Ovary (tissue), 9 donors: ENCODE results near the gene MS4A14. TPM values are rescaled to one million over a fixed set of nuclear protein-coding genes. Genes with fewer than 3 reads are reported as not detected.

Experiments
- DNase-seq, 5 donors: peaks; one replicate each; pipeline ENCODE4 v3.0.0-alpha.2; 2019 to 2020
- H3K27ac ChIP-seq, 2 donors: fragments of 200-600 bp; one replicate each; pipeline versions ENCODE4 v1.5.1 to v1.8.0; 2019 to 2022
- H3K27me3 ChIP-seq: fragments of 200-600 bp; one replicate; pipeline ENCODE4 v1.8.0; 2022
- H3K36me3 ChIP-seq: fragments of 200-600 bp; sonication (generic); one replicate; pipeline ENCODE4 v1.5.1; 2019
- H3K4me1 ChIP-seq: one replicate; pipeline ENCODE4 v1.8.1; 2013; ENCODE audit warnings: mild to moderate bottlenecking, moderate library complexity; ENCODE audit not compliant: insufficient read depth
- H3K4me3 ChIP-seq: fragments of 200-600 bp; sonication (generic); one replicate; pipeline ENCODE4 v1.5.1; 2017
- H3K9me3 ChIP-seq, 2 donors: fragments of 200-600 bp in 1 of 2; sonication (generic) in 1 of 2; one replicate each; pipeline versions ENCODE4 v1.5.1 to v1.8.1; 2013 to 2019; ENCODE audit warnings: mild to moderate bottlenecking in 1 of 2, moderate library complexity in 1 of 2
- EP300 ChIP-seq: sonication (generic); formaldehyde crosslinking; IDR thresholded peaks from one replicate; pipeline ENCODE4 v1.6.1; 2017; ENCODE audit warnings: antibody characterized with exemption
- POLR2A ChIP-seq: fragments of 450-650 bp; IDR thresholded peaks from one replicate; pipeline ENCODE4 v1.6.1; 2017; ENCODE audit warnings: antibody characterized with exemption, mild to moderate bottlenecking, moderate library complexity
- WGBS, 3 donors: extraction: QIAGEN DNeasy Blood & Tissue Kit in 1 of 3; methylation state at CpG; one replicate each; pipeline versions ENCODE4 v1.1.5 to v1.1.7; 2013 to 2017; 5-methylcytosine and 5-hydroxymethylcytosine counted together
- intact Hi-C, 4 donors: fragments of 100-400 bp; cut with DNase I; formaldehyde crosslinking; loops; one replicate each; pipeline versions ENCODE4 v1.11.0 to v1.15.1; 2022 to 2023
- polyA plus RNA-seq, 2 donors: library from polyadenylated mRNA; stranded (reverse); fragments of 200-250 nt in 1 of 2; fragments of 350-450 nt in 1 of 2; fragmentation: Illumina TruSeq in 1 of 2; extraction: RNeasy Lipid Tissue Mini Kit (QIAGEN cat#74804) in 1 of 2; gene quantifications; one replicate each; pipeline ENCODE4 v1.2.3, GENCODE V29; 2013 to 2014
- total RNA-seq, 7 donors: library from RNA; depleted of rRNA in 2 of 7; stranded (reverse); fragments of >200 nt in 2 of 7; fragmentation: NEBNext Ultra II Directional in 3 of 7; extraction: Animal tissue kit (Norgen Biotek cat#: 25700) in 3 of 7; gene quantifications; one replicate each; pipeline versions ENCODE4 v1.1.0 to v1.2.4, GENCODE V29; 2016 to 2023
- TF ChIP-seq, protein P1 (sequence below), 3 donors: fragments of 450-650 bp in 2 of 3; fragments of 200-600 bp in 1 of 3; IDR thresholded peaks; one replicate each; pipeline versions ENCODE4 v1.5.1 to v1.8.0; 2016 to 2022; ENCODE audit warnings: antibody characterized with exemption in 3 of 3, mild to moderate bottlenecking in 1 of 3
- donor health status: DM: no; HTN: no; CAD: no; lungs with moderate emphysema.
- donor health status: DM: no; HTN: no; CAD: no.
- donor health status: Bipolar disorder and iron deficiency.
- donor health status: DM: yes; HTN: yes; CAD: no.
- donor health status: DM: no; HTN: no; CAD: no.
- donor health status: DM: yes; HTN: yes; CAD: no.

Gene MS4A14
- total and polyA plus RNA-seq, 9 donors = 0.10 to 2.1 (median 0.82) TPM

DNA sequence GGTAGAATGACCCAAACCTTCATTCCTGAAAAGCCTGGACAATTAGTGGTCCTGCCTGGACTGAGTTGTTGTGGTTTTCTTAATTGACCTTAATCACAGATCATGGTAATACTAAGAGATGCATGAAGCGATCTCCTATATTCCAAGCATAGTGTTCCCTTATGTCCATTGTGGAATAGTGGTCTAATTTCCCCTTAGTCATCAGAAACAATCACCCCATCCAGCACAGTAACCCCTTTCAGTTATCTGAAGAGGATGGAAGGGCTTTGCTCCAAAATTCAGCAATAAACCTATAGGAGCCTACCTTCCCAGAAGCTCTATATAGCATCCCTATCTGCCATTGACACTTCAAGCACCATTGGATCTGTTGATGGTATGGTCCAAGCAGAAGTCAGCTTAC, 26.4 kb downstream of the MS4A14 start:
- WGBS, 3 donors = 75 to 89% (median 81%) methylated on average over 1 of the region's 1 CpG
- H3K27me3 ChIP-seq = no peaks in the 10 kb centered on the region
- peaks cover 0 to 3% of the 10 kb centered on the region in 2 donors for H3K9me3 ChIP-seq
- H3K27ac ChIP-seq = no peak overlapping the region
- no peak for DNase-seq
- no peak overlapping the region for H3K4me3 ChIP-seq
- no peaks in the 10 kb centered on the region for H3K4me1 ChIP-seq
- no peaks in the 10 kb centered on the region for H3K36me3 ChIP-seq
- TF ChIP-seq, protein P1, sequence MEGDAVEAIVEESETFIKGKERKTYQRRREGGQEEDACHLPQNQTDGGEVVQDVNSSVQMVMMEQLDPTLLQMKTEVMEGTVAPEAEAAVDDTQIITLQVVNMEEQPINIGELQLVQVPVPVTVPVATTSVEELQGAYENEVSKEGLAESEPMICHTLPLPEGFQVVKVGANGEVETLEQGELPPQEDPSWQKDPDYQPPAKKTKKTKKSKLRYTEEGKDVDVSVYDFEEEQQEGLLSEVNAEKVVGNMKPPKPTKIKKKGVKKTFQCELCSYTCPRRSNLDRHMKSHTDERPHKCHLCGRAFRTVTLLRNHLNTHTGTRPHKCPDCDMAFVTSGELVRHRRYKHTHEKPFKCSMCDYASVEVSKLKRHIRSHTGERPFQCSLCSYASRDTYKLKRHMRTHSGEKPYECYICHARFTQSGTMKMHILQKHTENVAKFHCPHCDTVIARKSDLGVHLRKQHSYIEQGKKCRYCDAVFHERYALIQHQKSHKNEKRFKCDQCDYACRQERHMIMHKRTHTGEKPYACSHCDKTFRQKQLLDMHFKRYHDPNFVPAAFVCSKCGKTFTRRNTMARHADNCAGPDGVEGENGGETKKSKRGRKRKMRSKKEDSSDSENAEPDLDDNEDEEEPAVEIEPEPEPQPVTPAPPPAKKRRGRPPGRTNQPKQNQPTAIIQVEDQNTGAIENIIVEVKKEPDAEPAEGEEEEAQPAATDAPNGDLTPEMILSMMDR (IDR thresholded peaks at IDR 0.05) = no peak
- no peak for TF ChIP-seq POLR2A
- no peak for TF ChIP-seq EP300
- intact Hi-C loops = no loop called here

DNA sequence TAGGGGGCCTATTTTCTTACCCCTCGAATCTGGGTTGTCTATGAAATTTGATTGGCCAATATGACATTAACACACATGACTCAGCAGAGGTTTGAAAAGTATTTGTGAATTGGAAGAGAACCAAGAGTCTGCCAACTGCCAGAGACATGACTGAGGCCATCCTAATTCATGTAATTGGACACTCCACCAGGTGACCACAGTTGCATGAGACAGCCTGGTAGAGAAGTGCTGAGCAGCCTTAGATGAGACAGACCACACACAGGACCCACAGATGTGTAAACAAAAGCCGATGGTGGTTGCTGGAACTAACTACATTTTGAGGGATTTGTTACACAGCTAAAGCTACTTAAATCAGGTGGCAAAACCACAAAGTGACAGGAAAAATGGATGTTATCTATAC, 32.3 kb downstream of the MS4A14 start:
- 58 to 70% (median 60%) methylated on average over 2 of the region's 2 CpGs for WGBS, 3 donors
- TF ChIP-seq POLR2A = no peak
- TF ChIP-seq, protein P1 (IDR thresholded peaks at IDR 0.05) = no peak
- TF ChIP-seq EP300 = no peak
- intact Hi-C loops = no loop called here
- no peak for DNase-seq
- H3K9me3 ChIP-seq = no peaks in the 10 kb centered on the region
- H3K4me1 ChIP-seq = no peaks in the 10 kb centered on the region
- H3K36me3 ChIP-seq = no peaks in the 10 kb centered on the region
- H3K4me3 ChIP-seq = no peak overlapping the region
- H3K27ac ChIP-seq = no peak overlapping the region
- no peaks in the 10 kb centered on the region for H3K27me3 ChIP-seq

DNA sequence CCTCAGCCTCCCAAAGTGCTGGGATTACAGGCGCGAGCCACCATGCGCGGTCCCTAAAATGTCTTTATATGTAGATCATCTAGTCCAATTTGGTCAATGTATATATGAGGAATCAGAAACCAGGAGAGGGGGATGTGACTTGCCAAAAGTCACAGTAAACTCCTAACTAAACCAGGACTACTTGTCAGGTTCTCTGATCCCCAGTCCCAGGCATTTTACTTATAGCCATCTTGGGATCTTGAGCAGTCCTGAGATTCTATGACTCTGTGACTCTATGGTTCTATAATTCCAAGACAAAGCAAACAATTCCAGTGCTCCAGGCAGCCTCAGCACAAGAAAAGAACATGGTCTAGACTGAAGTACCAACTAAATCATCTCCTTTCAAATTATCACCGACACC, 33.0 kb downstream of the MS4A14 start, which contains the start of gene MS4A5:
MS4A5 (plus strand) TSS at position 301 of the 400 bp plus-strand sequence. CDS start 103 bp downstream, outside the sequence.
- Histone ChIP-seq H3K27me3 (no peaks in the 10 kb centered on the region), H3K4me3 (no peak within 1 kb of the TSS), H3K36me3 (no peaks in the 10 kb centered on the region), H3K27ac (no peak within 1 kb of the TSS), H3K9me3 (no peaks in the 10 kb centered on the region), H3K4me1 (no peaks in the 10 kb centered on the region)
- TF ChIP-seq, protein P1 (IDR thresholded peaks at IDR 0.05) = no peak
- TF ChIP-seq POLR2A (no peak), EP300 (no peak)
- intact Hi-C loops = no loop called here
- WGBS, 3 donors = 95 to 98% (median 96%) methylated on average over 5 of the region's 5 CpGs
- DNase-seq = no peak

DNA sequence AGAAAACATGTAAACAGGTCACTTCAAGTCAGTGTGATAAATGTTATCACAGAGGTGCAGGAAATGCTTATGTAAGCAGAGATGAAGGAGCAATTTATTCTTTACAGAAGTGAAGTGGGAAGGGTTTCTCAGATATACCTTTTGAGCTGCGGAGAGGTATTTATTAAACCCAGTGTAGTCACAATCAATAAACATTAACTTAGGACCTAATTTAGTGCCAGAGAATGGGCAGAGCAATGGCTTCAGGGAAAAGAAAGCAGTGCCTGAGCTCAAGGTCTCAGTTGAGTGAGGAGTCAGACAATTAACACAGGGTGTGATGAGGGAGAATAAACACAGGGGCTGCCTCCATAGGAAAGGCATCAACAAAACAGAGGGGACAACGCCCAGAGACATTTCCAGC, 35.0 kb downstream of the MS4A14 start:
- H3K27ac ChIP-seq = no peak overlapping the region
- H3K4me3 ChIP-seq = no peak overlapping the region
- TF ChIP-seq EP300 = no peak
- TF ChIP-seq, protein P1 (IDR thresholded peaks at IDR 0.05) = no peak
- no peak for TF ChIP-seq POLR2A
- no peak for DNase-seq
- H3K27me3 ChIP-seq = no peaks in the 10 kb centered on the region
- no peaks in the 10 kb centered on the region for H3K36me3 ChIP-seq
- 67 to 77% (median 74%) methylated on average over 2 of the region's 2 CpGs for WGBS, 3 donors
- intact Hi-C loops = no loop called here
- no peaks in the 10 kb centered on the region for H3K9me3 ChIP-seq
- no peaks in the 10 kb centered on the region for H3K4me1 ChIP-seq
